Neutrophil (primary cell): ENCODE results near the gene TNNC2.

Source experiments
- H3K27ac ChIP-seq: fragments of 200-600 bp; sonication (generic); 2 replicates; pipeline ENCODE4 v1.5.1; 2016; ENCODE audit warnings: mild to moderate bottlenecking, moderate library complexity
- H3K27me3 ChIP-seq: fragments of 200-600 bp; sonication (generic); 2 replicates; pipeline ENCODE4 v1.6.0; 2016; ENCODE audit warnings: mild to moderate bottlenecking
- H3K36me3 ChIP-seq: fragments of 200-600 bp; sonication (generic); 2 replicates; pipeline ENCODE4 v1.5.1; 2017
- H3K4me1 ChIP-seq, 2 experiments: fragments of 200-600 bp in 1 of 2; sonication (generic) in 1 of 2; 1 replicate in 1 of 2; 2 replicates in 1 of 2; pipeline versions ENCODE4 v1.5.1 to v1.6.1; 2013 to 2016; ENCODE audit warnings: low read depth in 1 of 2, low read length in 1 of 2, mild to moderate bottlenecking in 1 of 2, moderate library complexity in 1 of 2; ENCODE audit not compliant: control insufficient read depth in 1 of 2, insufficient read depth in 1 of 2
- H3K4me3 ChIP-seq, 2 experiments: fragments of 200-600 bp in 1 of 2; sonication (generic) in 1 of 2; 1 replicate in 1 of 2; 2 replicates in 1 of 2; pipeline ENCODE4 v1.5.1; 2013 to 2016; ENCODE audit warnings: low read depth in 1 of 2, low read length in 1 of 2, mild to moderate bottlenecking in 1 of 2, moderate library complexity in 1 of 2
- H3K9me3 ChIP-seq: fragments of 200-600 bp; sonication (generic); 2 replicates; pipeline ENCODE4 v1.5.1; 2016
- TF ChIP-seq, protein P1 (sequence below): fragments of 200-600 bp; sonication (generic); IDR thresholded peaks from 2 replicates; pipeline ENCODE4 v1.5.1; 2016; ENCODE audit warnings: antibody characterized with exemption

Gene TNNC2

DNA sequence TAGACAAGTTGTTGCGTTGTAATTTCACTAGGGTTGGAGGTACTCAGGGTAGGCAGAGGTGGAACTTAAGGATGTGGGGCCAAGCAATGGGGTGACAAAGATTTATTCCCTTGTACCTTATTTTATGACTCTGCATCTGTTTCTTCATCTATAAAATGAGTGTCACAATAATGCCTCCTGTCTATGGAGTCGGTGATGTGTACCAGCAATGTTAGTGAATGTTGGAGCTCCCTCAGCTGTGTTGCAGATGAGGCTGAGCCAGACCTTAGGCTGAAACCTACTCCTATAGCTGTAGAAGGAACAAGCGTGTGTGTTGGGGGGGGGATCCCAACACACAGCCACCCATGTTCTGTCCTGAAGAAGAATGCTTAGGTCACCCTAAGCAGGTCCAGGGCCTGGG lies 10.2 kb downstream of the TNNC2 start:
- TF ChIP-seq, protein P1, sequence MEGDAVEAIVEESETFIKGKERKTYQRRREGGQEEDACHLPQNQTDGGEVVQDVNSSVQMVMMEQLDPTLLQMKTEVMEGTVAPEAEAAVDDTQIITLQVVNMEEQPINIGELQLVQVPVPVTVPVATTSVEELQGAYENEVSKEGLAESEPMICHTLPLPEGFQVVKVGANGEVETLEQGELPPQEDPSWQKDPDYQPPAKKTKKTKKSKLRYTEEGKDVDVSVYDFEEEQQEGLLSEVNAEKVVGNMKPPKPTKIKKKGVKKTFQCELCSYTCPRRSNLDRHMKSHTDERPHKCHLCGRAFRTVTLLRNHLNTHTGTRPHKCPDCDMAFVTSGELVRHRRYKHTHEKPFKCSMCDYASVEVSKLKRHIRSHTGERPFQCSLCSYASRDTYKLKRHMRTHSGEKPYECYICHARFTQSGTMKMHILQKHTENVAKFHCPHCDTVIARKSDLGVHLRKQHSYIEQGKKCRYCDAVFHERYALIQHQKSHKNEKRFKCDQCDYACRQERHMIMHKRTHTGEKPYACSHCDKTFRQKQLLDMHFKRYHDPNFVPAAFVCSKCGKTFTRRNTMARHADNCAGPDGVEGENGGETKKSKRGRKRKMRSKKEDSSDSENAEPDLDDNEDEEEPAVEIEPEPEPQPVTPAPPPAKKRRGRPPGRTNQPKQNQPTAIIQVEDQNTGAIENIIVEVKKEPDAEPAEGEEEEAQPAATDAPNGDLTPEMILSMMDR: no peak
- peaks cover 6% of the 10 kb centered on the region for H3K27me3 ChIP-seq
- peaks cover 28% of the 10 kb centered on the region for H3K36me3 ChIP-seq
- no peak overlapping the region for H3K27ac ChIP-seq
- no peak overlapping the region for H3K4me3 ChIP-seq
- peaks cover 16% of the 10 kb centered on the region in 2 experiments for H3K4me1 ChIP-seq
- no peaks in the 10 kb centered on the region for H3K9me3 ChIP-seq

DNA sequence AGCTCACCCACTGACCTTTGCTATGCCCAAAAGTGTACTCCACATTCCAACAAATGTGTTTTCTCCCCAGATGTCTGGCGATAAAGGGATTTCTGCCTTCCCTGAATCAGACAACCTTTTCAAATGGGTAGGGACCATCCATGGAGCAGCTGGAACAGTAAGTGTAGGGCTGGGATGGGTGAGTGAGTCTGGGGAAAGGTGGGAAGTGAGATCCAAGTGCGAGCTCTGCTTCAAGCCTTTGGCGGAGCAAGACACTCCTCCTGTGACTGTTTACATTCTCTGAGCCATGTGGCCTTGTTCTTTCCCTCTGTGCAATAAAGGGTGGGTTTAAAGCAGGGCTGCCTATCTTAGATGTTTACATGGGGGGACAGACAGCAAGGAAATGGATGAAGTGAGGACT lies 12.8 kb downstream of the TNNC2 start:
- H3K27ac ChIP-seq: no peak overlapping the region
- peaks cover 17 to 18% of the 10 kb centered on the region in 2 experiments for H3K4me1 ChIP-seq
- no peaks in the 10 kb centered on the region for H3K27me3 ChIP-seq
- no peaks in the 10 kb centered on the region for H3K9me3 ChIP-seq
- H3K36me3 ChIP-seq: peaks cover 55% of the 10 kb centered on the region
- H3K4me3 ChIP-seq: no peak overlapping the region
- TF ChIP-seq, protein P1: no peak

DNA sequence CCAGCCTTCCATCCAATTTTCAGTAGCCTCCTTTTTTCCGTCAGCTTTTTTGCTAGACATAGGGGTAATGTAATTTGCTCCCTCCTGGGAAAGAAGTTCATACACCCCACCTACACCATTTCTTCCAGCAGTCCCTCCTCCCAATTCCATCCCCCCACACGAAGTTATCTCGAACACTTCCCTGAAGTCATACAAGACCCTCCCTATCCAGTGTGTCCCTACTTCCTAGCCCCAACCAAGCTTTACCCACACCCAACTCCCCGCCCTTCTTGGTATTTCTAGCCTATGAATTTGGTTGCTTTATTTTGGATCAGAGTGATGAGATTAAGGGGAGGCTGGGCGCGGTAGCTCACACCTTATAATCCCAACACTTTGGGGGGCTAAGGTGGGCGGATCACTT lies 13.6 kb downstream of the TNNC2 start:
- H3K27me3 ChIP-seq: no peaks in the 10 kb centered on the region
- peaks cover 17 to 18% of the 10 kb centered on the region in 2 experiments for H3K4me1 ChIP-seq
- H3K36me3 ChIP-seq: peaks cover 63% of the 10 kb centered on the region
- H3K9me3 ChIP-seq: no peaks in the 10 kb centered on the region
- TF ChIP-seq, protein P1: no peak
- H3K27ac ChIP-seq: no peak overlapping the region
- H3K4me3 ChIP-seq: no peak overlapping the region

DNA sequence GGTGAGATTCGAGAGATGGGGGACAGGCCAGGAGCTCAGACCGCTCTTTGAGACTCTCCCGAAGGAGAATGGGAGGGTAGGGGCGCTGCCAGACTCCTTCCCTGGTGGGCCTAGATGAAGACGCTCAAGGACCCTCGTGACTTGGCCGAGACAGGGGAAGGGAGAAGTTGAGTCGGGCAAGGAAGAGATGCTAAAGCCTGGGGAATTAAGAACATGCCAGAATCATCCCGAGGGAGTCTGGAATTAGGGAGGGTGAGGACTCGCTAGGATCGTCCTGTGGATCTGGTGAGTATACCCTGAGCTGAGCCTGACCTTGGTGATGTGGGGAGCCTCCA lies 14.1 kb downstream of the TNNC2 start:
- Histone ChIP-seq H3K9me3 (no peaks in the 10 kb centered on the region), H3K4me1 (peaks cover 17 to 18% of the 10 kb centered on the region in 2 experiments), H3K4me3 (peak overlapping the region; percentile 53 to 61), H3K36me3 (peaks cover 68% of the 10 kb centered on the region), H3K27ac (no peak overlapping the region), H3K27me3 (no peaks in the 10 kb centered on the region)
- TF ChIP-seq, protein P1: no peak

DNA sequence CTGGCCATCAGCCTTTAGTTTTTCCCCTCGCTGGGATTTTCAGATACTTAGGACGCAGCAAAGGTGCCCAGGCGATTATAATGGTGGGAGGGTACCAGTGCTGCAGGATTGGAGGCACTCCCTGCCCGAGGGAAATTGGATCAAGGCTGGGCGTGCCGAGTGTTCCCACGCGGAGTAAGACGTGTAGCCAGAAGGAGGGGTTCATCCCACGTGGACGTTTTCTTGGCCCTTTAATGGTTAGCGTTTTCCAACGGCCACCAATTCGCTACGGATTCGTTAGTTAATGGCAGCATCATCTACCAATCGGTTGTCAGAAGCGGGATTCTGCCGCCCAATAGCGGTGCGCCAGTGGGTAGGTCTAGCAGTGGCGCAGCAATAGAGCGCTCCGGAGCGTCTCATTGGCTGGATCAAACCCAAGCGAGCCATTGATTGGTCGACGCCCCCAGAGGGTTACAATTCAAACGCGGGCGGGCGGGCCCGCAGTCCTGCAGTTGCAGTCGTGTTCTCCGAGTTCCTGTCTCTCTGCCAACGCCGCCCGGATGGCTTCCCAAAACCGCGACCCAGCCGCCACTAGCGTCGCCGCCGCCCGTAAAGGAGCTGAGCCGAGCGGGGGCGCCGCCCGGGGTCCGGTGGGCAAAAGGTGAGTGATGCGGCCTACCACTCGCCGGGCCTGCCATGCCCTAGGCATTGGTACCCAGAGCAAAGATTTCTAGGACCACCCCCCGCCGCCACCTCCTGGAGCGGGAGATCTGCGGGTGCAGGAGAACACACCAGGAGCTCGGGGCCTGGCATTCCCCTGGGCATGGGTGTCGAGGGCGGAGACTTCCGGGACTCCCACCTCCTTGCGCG lies 14.7 kb downstream of the TNNC2 start, which contains the start of gene UBE2C:
Gene UBE2C, plus strand, starts transcription at position 488 of the 849 bp plus-strand sequence. Its CDS starts 52 bp downstream, at position 540.
- Histone ChIP-seq H3K36me3 (peaks cover 74% of the 10 kb centered on the region), H3K27ac (peak within 1 kb of the TSS; percentile 35), H3K9me3 (no peaks in the 10 kb centered on the region), H3K4me3 (peak within 1 kb of the TSS; percentile 53 to 61), H3K27me3 (no peaks in the 10 kb centered on the region), H3K4me1 (peaks cover 17 to 18% of the 10 kb centered on the region in 2 experiments)
- TF ChIP-seq, protein P1: no peak
